ENCODE results near the gene POLE3.
A peak's percentile ranks its signal among the peaks of the same experiment; 100 is the strongest.

Gene POLE3

DNA sequence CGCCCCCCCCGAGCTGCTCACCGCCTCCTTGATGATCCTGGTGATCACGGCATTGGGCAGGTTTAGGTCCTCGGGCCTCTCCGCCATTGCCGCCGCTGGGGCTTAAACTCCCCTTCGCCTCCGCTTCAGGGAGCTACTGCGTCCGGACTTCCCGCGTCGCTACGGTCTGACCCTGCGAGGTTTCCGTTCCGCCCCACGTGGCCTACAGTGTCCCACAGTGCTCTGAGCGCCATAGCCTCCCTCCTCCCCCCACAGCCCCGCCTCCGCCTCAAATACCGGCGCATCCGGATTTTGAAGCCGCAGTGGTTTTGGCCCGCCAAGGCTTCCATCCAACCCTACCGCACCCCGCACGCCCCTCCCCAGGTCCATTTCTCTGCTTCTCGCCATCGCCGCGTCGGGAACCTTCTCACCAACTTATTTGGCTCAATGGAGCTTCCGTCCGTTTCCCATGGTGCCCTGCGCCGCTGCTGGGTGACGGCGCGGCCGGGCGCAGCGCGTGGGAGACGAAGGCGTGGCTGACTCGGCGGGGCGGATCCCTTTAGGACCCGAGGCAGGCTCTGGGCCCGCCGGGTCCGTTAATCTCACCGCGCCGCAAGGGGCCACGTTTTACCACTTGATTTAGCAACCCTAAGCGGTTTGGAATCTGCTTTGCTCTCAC, at the start of gene POLE3, which contains the start of gene C9orf43:
TSS of gene POLE3 (minus strand) at position 469 of the 658 bp plus-strand sequence. CDS start at position 87, 382 bp downstream.
TSS of gene C9orf43 (plus strand) at position 541 of the 658 bp plus-strand sequence. CDS start 2,747 bp downstream, outside the sequence.
- Histone ChIP-seq H3K36me3 (no peaks in the 10 kb centered on the region), H3K4me1 (ENCODE audit: control insufficient read depth in 1 of 2, insufficient read depth in 1 of 2, low read depth in 1 of 2, low read length in 1 of 2) (peaks cover 30 to 34% of the 10 kb centered on the region in 2 experiments), H3K27me3 (no peaks in the 10 kb centered on the region), H3K27ac (peak within 1 kb of the TSS; percentile 96), H3K9me3 (no peaks in the 10 kb centered on the region), H3K4me3 (ENCODE audit: low read depth in 1 of 2, low read length in 1 of 2) (peak within 1 kb of the TSS; percentile 77 to 95)
- TF ChIP-seq, protein P1, sequence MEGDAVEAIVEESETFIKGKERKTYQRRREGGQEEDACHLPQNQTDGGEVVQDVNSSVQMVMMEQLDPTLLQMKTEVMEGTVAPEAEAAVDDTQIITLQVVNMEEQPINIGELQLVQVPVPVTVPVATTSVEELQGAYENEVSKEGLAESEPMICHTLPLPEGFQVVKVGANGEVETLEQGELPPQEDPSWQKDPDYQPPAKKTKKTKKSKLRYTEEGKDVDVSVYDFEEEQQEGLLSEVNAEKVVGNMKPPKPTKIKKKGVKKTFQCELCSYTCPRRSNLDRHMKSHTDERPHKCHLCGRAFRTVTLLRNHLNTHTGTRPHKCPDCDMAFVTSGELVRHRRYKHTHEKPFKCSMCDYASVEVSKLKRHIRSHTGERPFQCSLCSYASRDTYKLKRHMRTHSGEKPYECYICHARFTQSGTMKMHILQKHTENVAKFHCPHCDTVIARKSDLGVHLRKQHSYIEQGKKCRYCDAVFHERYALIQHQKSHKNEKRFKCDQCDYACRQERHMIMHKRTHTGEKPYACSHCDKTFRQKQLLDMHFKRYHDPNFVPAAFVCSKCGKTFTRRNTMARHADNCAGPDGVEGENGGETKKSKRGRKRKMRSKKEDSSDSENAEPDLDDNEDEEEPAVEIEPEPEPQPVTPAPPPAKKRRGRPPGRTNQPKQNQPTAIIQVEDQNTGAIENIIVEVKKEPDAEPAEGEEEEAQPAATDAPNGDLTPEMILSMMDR (IDR thresholded peaks at IDR 0.05), result peak; percentile 45

GRCh38 chr9:113456235-113456634, 45.8 kb upstream of the POLE3 start:
- H3K4me1 ChIP-seq (ENCODE audit: control insufficient read depth in 1 of 2, insufficient read depth in 1 of 2, low read depth in 1 of 2, low read length in 1 of 2), result no peaks in the 10 kb centered on the region
- TF ChIP-seq, protein P1 (IDR thresholded peaks at IDR 0.05), result no peak
- no peaks in the 10 kb centered on the region for H3K36me3 ChIP-seq

DNA sequence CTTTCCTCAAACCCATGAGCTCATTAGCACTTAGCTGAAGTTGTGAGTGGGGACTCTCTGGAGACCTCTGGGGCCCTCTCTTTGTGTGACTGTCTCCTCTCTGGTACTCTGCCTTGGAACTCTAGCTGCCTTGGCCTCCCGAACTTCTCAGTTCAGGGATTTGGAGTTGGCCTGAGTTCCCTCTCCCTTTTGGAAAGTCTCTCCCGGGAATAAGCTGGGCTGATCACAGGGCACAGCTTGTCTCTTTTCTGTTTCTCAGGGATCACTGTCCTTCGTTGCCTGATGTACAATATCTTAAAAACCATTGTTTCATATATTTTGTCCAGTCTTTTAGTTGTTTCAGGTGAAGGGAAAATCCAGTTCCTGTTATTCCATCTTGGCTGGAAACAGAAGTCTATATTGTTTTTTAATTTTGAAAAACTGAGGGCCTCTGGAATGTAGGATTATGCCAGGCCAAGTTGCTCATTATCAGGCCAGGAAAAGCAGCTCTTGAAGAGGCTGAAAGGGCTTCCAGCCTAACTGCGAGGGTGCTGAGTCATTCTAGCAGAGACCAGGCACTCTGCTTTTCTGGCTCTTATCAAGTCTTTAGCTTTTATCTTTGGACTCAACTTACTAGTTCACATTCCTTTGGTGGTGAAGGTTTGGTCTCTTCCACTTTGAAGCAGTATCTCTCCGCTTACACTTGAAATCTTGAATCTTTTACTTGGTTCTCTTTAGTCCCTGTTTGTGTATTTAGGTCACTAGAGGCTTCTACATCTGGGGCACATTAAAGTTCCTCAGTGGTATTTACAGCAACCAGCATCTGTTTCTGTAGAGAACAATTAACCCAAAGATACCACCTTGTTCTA, 44.7 kb upstream of the POLE3 start:
- Histone ChIP-seq H3K4me1 (ENCODE audit: control insufficient read depth in 1 of 2, insufficient read depth in 1 of 2, low read depth in 1 of 2, low read length in 1 of 2) (no peaks in the 10 kb centered on the region), H3K36me3 (no peaks in the 10 kb centered on the region), H3K27me3 (no peaks in the 10 kb centered on the region), H3K4me3 (ENCODE audit: low read depth in 1 of 2, low read length in 1 of 2) (no peak overlapping the region), H3K9me3 (no peaks in the 10 kb centered on the region), H3K27ac (no peak overlapping the region)
- TF ChIP-seq, protein P1 (IDR thresholded peaks at IDR 0.05), result no peak

More at GRCh38 chr9:113456235-113456634, 45.8 kb upstream of the POLE3 start:
- Histone ChIP-seq H3K27me3 (no peaks in the 10 kb centered on the region), H3K4me3 (ENCODE audit: low read depth in 1 of 2, low read length in 1 of 2) (no peak overlapping the region), H3K9me3 (no peaks in the 10 kb centered on the region), H3K27ac (no peak overlapping the region)

- Histone ChIP-seq H3K36me3 (no peaks in the 10 kb centered on the region), H3K4me3 (ENCODE audit: low read depth in 1 of 2, low read length in 1 of 2) (no peak overlapping the region), H3K9me3 (no peaks in the 10 kb centered on the region), H3K27ac (no peak overlapping the region), H3K27me3 (no peaks in the 10 kb centered on the region), H3K4me1 (ENCODE audit: control insufficient read depth in 1 of 2, insufficient read depth in 1 of 2, low read depth in 1 of 2, low read length in 1 of 2) (no peaks in the 10 kb centered on the region)
- TF ChIP-seq, protein P1 (IDR thresholded peaks at IDR 0.05), result no peak
Observed at GRCh38 chr9:113452113-113452605, 41.7 kb upstream of the POLE3 start.

DNA sequence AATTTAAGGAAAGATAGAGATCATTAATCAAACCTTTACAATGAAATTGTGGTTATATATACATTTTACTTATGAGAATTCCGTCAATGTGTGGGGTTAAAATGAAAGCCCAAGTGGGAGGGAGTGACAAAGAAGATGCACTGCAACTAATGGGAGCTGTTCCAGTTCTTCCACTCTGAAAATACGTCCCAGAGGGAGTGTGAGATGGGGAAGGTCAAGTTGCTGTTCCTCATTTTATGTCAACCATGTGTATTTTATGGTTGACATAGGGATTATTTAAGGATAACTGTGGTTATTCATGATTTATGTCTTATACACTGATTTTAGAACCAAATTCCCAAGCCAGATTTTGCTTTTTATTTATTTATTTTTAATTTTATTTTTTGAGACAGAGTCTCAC, 38.9 kb upstream of the POLE3 start:
- Histone ChIP-seq H3K4me3 (ENCODE audit: low read depth in 1 of 2, low read length in 1 of 2) (no peak overlapping the region), H3K27me3 (no peaks in the 10 kb centered on the region), H3K36me3 (no peaks in the 10 kb centered on the region), H3K27ac (no peak overlapping the region), H3K9me3 (no peaks in the 10 kb centered on the region), H3K4me1 (ENCODE audit: control insufficient read depth in 1 of 2, insufficient read depth in 1 of 2, low read depth in 1 of 2, low read length in 1 of 2) (no peaks in the 10 kb centered on the region)
- TF ChIP-seq, protein P1 (IDR thresholded peaks at IDR 0.05), result no peak

Data from neutrophil (primary cell).